Prostate gland (tissue), 2 donors: Measurements from ENCODE around the gene HS6ST2. TPM values are rescaled to one million over a fixed set of nuclear protein-coding genes. Genes with fewer than 3 reads are reported as not detected.

Source experiments
- DNase-seq: peaks from one replicate; pipeline ENCODE4 v3.0.0-alpha.2; 2019; ENCODE audit warnings: low spot score
- H3K27ac ChIP-seq, 2 donors: fragments of 200-600 bp; sonication (generic); 2 replicates each; pipeline ENCODE4 v1.5.1; 2017 to 2019
- H3K27me3 ChIP-seq: fragments of 200-600 bp; sonication (generic); replicated peaks from 2 replicates; pipeline ENCODE4 v1.5.1; 2019; ENCODE audit not compliant: insufficient read depth
- H3K36me3 ChIP-seq, 2 donors: fragments of 200-600 bp; sonication (generic); 1 replicate in 1 of 2; 2 replicates in 1 of 2; pipeline versions ENCODE4 v1.5.1 to v1.8.1; 2017 to 2019
- H3K4me1 ChIP-seq: fragments of 200-600 bp; sonication (generic); replicated peaks from 2 replicates; pipeline ENCODE4 v1.5.1; 2019
- H3K4me3 ChIP-seq, 2 donors: fragments of 200-600 bp; sonication (generic); 2 replicates each; pipeline ENCODE4 v1.5.1; 2017 to 2019
- H3K9me3 ChIP-seq: fragments of 200-600 bp; sonication (generic); 2 replicates; pipeline ENCODE4 v1.5.1; 2017
- POLR2A ChIP-seq: fragments of 450-650 bp; IDR thresholded peaks from one replicate; pipeline ENCODE4 v1.6.1; 2016; ENCODE audit warnings: antibody characterized with exemption, mild to moderate bottlenecking
- POLR2AphosphoS5 ChIP-seq: sonication (generic); formaldehyde crosslinking; IDR thresholded peaks from one replicate; pipeline ENCODE4 v1.6.1; 2017; ENCODE audit warnings: antibody characterized with exemption
- WGBS: methylation state at CpG from one replicate; pipeline ENCODE4 v1.1.5; 2018; 5-methylcytosine and 5-hydroxymethylcytosine counted together
- intact Hi-C: fragments of 100-400 bp; cut with DNase I; formaldehyde crosslinking; loops from one replicate; pipeline ENCODE4 v1.14.2; 2022
- total RNA-seq, 2 donors: library from RNA; depleted of rRNA; stranded (reverse); fragments of >200 nt; gene quantifications; one replicate each; pipeline ENCODE4 v1.1.0, GENCODE V29; 2016
- TF ChIP-seq, protein P1 (sequence below), 4 experiments: fragments of 200-600 bp in 2 of 4; fragments of 450-650 bp in 2 of 4; sonication (generic) in 2 of 4; IDR thresholded peaks; 1 replicate in 3 of 4; 2 replicates in 1 of 4; pipeline ENCODE4 v1.5.1; 2016 to 2019; ENCODE audit warnings: antibody characterized with exemption in 4 of 4, mild to moderate bottlenecking in 2 of 4, moderate library complexity in 2 of 4

Gene HS6ST2
- total RNA-seq, 2 donors from 2014 or later = 1.1 to 6.1 TPM

DNA sequence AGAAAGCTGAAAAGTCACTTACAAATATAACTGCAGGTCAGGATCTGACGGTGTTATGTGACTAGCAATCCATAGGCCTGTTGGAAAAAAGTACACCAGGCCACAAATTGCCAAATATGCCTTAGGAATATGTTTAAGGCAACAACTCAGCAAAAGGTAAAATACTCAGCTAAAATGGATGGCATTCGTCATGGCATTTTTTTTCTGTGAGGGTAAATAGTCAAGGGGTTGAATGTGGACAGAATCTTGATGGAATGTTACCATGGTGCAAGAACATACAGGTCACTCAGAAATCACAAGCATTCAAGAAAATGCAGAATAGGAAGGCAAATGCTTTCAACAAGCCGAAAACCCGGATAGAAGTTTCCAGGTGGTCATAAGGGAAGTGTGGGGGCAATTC lies 347.9 kb downstream of the HS6ST2 start:
- intact Hi-C loops = loop anchor here (10.0 kb wide), 2 partner anchors 316 to 386 kb away; no protein-coding TSS in a partner anchor
- H3K4me1 ChIP-seq = no peaks in the 10 kb centered on the region
- H3K9me3 ChIP-seq = no peaks in the 10 kb centered on the region
- no peak overlapping the region for H3K27ac ChIP-seq
- no peak for DNase-seq
- no peak overlapping the region for H3K4me3 ChIP-seq
- TF ChIP-seq, protein P1, sequence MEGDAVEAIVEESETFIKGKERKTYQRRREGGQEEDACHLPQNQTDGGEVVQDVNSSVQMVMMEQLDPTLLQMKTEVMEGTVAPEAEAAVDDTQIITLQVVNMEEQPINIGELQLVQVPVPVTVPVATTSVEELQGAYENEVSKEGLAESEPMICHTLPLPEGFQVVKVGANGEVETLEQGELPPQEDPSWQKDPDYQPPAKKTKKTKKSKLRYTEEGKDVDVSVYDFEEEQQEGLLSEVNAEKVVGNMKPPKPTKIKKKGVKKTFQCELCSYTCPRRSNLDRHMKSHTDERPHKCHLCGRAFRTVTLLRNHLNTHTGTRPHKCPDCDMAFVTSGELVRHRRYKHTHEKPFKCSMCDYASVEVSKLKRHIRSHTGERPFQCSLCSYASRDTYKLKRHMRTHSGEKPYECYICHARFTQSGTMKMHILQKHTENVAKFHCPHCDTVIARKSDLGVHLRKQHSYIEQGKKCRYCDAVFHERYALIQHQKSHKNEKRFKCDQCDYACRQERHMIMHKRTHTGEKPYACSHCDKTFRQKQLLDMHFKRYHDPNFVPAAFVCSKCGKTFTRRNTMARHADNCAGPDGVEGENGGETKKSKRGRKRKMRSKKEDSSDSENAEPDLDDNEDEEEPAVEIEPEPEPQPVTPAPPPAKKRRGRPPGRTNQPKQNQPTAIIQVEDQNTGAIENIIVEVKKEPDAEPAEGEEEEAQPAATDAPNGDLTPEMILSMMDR (IDR thresholded peaks at IDR 0.05) = no peak
- TF ChIP-seq POLR2AphosphoS5 = no peak
- no peak for TF ChIP-seq POLR2A
- WGBS = 91% methylated on average over 4 of the region's 4 CpGs
- H3K27me3 ChIP-seq = no peaks in the 10 kb centered on the region
- H3K36me3 ChIP-seq = no peaks in the 10 kb centered on the region

DNA sequence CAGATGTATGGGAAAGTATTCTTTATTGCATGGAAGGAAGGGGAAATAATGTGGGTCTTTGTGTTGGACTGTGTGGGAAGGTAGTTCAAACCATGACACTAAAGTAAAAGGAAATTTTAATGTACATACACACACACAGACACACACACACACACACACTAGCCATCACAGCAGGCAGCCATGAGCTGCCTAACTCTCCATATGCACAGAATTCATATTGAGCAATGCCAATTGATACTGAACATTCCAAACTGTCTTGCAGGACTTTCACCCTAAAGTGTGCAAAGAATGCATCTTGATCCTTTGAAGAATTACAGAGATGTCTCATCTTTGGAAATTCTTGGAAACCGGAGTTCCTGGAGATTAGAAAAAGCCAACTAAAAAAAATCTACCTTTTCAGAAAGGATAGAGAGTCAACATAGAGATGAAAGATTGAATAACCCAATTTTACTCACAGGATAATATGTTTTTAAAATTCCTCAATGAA lies 349.0 kb downstream of the HS6ST2 start:
- no peaks in the 10 kb centered on the region for H3K36me3 ChIP-seq
- no peak overlapping the region for H3K4me3 ChIP-seq
- WGBS = 85% methylated on average over 1 of the region's 1 CpG
- no peak for DNase-seq
- H3K27me3 ChIP-seq = no peaks in the 10 kb centered on the region
- TF ChIP-seq POLR2AphosphoS5 (no peak), POLR2A (no peak)
- TF ChIP-seq, protein P1 (IDR thresholded peaks at IDR 0.05) = no peak
- intact Hi-C loops = no loop called here
- no peak overlapping the region for H3K27ac ChIP-seq
- no peaks in the 10 kb centered on the region for H3K9me3 ChIP-seq
- H3K4me1 ChIP-seq = no peaks in the 10 kb centered on the region

DNA sequence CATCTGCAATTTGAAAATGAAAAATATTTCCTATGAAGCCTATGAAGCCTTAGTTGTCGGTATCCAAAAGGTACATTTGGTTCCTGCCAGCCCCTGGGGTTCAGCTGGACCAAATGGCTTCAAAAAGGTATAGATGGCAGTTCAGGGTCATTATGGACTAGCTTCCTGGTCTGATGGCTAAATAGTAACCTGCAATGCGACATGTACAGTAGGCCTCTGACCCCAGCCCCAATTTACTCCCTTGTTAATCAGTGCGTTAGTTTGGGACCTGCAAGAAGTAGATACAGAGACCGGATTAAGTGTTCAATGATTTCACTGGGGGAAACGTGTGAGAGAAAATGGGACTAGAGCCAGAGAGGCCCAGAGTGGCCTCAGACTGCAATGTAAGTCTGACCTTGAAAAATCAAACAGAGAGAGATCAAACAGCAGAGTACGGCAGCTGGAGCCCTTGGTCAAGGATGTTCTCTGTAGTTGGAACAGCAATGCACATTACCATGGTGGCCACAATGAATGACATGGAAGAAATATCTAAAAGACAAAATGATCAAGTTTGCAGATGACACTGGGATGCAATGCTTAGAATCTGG lies 354.6 kb downstream of the HS6ST2 start:
- H3K36me3 ChIP-seq = no peaks in the 10 kb centered on the region
- no peak overlapping the region for H3K4me3 ChIP-seq
- no peaks in the 10 kb centered on the region for H3K4me1 ChIP-seq
- intact Hi-C loops = no loop called here
- no peak overlapping the region for H3K27ac ChIP-seq
- no peaks in the 10 kb centered on the region for H3K27me3 ChIP-seq
- WGBS = 87% methylated on average over 6 of the region's 6 CpGs
- no peaks in the 10 kb centered on the region for H3K9me3 ChIP-seq
- TF ChIP-seq, protein P1 (IDR thresholded peaks at IDR 0.05) = no peak
- no peak for TF ChIP-seq POLR2A
- TF ChIP-seq POLR2AphosphoS5 = no peak
- DNase-seq = no peak

DNA sequence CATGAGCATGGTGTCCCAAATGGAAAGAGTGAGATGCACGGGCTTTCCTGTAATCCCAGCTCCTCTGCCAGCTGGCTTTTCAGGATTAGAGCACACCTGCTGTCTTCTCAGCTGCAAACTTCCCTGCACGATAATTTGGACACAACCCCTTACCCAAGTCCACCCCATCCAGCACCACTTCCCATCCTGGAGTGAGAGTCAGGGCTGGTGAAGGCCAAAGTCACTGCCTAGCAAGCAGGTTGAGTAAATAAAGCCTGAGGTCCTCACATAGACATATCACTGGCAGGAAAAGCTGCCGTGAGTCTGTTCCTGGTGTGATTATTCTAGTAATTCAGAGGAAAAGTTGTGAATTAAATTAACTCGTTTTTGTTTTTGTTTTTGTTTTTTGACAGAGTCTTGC lies 355.7 kb downstream of the HS6ST2 start:
- intact Hi-C loops = no loop called here
- H3K4me3 ChIP-seq = no peak overlapping the region
- no peaks in the 10 kb centered on the region for H3K4me1 ChIP-seq
- H3K36me3 ChIP-seq = no peaks in the 10 kb centered on the region
- no peak for TF ChIP-seq POLR2AphosphoS5
- TF ChIP-seq POLR2A = no peak
- TF ChIP-seq, protein P1 (IDR thresholded peaks at IDR 0.05) = no peak
- no peak for DNase-seq
- H3K9me3 ChIP-seq = no peaks in the 10 kb centered on the region
- 73% methylated on average over 4 of the region's 4 CpGs for WGBS
- H3K27me3 ChIP-seq = no peaks in the 10 kb centered on the region
- H3K27ac ChIP-seq = no peak overlapping the region

DNA sequence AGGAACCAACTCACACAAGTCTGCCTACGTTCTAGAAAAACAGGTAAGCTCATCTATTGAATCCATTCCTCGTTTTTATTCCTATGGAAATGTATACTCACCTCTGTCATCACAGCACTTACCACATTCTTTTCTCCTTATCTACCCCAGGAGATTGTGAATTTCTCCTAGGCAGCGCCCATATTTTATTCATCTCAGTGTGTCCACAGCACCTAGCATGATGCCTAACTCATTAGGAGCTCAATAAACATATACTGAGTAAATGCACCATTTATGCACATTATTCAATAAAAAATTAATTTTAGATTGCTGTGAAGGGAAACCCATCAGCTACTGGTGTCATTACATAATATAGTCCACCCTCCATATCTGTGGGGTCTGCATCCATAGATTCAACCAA lies 363.4 kb downstream of the HS6ST2 start:
- Histone ChIP-seq H3K27ac (no peak overlapping the region), H3K27me3 (no peaks in the 10 kb centered on the region), H3K9me3 (no peaks in the 10 kb centered on the region), H3K4me1 (no peaks in the 10 kb centered on the region), H3K4me3 (no peak overlapping the region), H3K36me3 (no peaks in the 10 kb centered on the region)
- WGBS = 71% methylated on average over 3 of the region's 3 CpGs
- no peak for DNase-seq
- TF ChIP-seq, protein P1 (IDR thresholded peaks at IDR 0.05) = no peak
- TF ChIP-seq POLR2AphosphoS5 = no peak
- TF ChIP-seq POLR2A = no peak
- intact Hi-C loops = no loop called here
